GM19025 (cell line): ENCODE results near the gene FFAR1.

Experiments
- ATAC-seq: cut with Tn5 transposase; IDR thresholded peaks from one replicate; pipeline ENCODE4 v1.9.1; 2021; ENCODE audit warnings: mild to moderate bottlenecking, low read depth, moderate library complexity; ENCODE audit not compliant: unreplicated experiment

The FFAR1 gene

GRCh38 chr19:35383536-35383935 lies 35.8 kb downstream of the FFAR1 start:
- ATAC-seq: no peak

- no peak for ATAC-seq
Measured at GRCh38 chr19:35388277-35389054, 40.8 kb downstream of the FFAR1 start.

GRCh38 chr19:35389192-35389861 lies 41.6 kb downstream of the FFAR1 start:
- no peak for ATAC-seq

GRCh38 chr19:35392742-35393715 lies 45.3 kb downstream of the FFAR1 start:
- ATAC-seq: no peak

GRCh38 chr19:35395382-35396199 lies 47.9 kb downstream of the FFAR1 start:
- no peak for ATAC-seq

GRCh38 chr19:35396240-35396885 lies 48.7 kb downstream of the FFAR1 start:
- no peak for ATAC-seq

- ATAC-seq: no peak
Measured at GRCh38 chr19:35397064-35397463, 49.4 kb downstream of the FFAR1 start.
